Stimulated activated CD4-positive, alpha-beta T cell treated with anti-CD3 and anti-CD28 coated beads, Interleukin-4, amount 100 ng/mL, for 1 hour (primary cell): ENCODE data around the gene TTC7B.
"Not testable (repeated sequence)": the region's sequence is repeated elsewhere in the genome, so short reads cannot be mapped to it uniquely, and the experiment has no call there.

Experiments used
- DNase-seq: peaks from one replicate; pipeline ENCODE4 v3.0.0-alpha.2; 2020

TTC7B gene

DNA sequence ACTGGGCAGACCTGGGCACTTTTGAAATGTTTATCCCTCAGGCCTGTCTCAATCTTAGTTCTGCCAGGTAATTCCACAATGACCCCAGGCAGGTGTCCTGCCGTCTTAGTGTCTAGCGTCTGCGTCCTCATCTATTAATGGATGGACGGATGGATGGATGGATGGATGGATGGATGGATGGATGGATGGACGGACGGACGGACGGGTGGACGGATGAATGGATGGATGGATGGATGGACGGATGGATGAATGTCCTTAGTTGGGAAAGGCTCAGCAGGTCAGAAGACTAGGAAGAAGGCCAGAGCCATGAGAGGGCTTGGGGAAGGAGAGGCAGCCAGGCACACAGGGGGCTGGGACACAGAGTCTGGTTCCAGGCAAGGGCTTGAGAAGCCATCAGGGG lies 278.1 kb downstream of the TTC7B start:
- no peak for DNase-seq

DNA sequence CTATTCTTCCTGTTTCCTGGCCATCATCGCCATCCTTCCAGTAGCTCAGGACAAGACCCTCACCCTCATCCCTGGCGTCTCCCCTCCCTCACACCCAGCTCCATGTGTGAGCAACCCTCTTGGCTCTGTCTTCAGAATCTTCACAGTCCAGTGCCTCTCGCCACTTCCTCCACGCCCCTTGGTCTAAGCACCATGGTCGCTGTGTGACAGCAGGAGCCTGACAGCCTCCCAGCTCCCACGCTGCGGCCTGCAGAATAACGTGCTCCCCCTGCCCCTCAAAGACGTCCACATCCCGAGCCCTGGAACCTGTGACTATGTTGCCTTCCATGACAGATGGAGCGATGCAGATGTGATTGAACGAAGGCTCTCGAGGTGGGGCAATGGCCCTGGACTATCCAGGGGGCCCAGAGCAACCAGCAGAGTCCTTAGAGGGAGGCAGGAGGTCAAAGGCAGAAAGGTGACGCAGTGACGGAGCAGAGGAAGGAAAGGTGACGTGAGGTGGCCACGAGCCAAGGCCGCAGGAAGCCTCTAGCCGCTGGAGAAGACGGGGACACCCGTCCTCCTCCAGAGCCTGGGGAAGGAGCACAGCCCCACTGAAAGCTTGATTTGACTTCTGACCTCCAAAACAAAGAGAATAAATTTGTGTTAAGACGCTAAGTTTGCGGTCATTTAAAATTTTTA lies 279.6 kb downstream of the TTC7B start:
- DNase-seq = no peak

DNA sequence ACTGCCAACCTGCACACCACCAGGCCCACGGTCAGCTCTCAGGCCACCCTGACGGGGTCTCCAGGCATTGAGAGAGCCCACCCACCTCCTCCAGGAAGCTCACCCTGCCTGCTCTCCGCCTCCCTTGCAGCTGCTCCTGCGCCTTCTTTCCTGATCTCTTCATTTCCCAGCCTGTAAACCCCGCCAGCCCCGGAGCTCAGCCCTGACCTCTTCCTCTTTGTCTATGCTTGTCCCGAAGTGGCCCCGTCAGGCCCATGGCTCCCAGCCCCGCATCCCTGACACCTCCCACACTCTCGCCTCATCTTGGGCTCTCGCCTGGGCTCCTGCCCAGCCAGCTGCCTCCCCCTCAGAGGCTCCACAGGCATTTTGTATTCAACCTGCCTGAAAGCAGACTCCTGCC lies 280.1 kb downstream of the TTC7B start:
- no peak for DNase-seq

DNA sequence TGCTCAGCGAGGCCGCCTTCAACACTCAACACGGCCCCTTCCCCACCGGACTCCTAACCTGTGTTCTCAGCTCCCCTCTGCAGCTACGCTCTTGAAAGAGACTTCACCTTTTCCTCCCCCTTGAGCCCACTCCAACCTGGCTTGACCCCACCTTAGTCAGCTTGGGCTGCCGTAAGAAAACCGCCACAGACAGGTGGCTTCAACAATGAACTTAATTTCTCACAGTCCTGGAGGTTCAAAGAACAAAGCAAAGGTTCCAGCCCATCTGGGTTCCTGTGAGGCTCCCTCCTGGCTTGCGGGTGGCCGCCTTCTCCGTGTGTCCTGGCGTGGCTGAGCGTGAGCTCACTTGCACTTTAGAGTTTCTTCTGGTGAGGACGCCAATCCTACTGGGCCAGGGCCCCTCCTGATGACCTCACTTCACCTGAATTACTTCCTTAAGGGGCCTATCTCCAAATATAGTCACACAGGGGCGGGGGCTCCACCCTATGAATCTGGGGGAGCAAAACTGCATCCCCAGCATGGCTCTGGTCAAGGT lies 280.6 kb downstream of the TTC7B start:
- no peak for DNase-seq

DNA sequence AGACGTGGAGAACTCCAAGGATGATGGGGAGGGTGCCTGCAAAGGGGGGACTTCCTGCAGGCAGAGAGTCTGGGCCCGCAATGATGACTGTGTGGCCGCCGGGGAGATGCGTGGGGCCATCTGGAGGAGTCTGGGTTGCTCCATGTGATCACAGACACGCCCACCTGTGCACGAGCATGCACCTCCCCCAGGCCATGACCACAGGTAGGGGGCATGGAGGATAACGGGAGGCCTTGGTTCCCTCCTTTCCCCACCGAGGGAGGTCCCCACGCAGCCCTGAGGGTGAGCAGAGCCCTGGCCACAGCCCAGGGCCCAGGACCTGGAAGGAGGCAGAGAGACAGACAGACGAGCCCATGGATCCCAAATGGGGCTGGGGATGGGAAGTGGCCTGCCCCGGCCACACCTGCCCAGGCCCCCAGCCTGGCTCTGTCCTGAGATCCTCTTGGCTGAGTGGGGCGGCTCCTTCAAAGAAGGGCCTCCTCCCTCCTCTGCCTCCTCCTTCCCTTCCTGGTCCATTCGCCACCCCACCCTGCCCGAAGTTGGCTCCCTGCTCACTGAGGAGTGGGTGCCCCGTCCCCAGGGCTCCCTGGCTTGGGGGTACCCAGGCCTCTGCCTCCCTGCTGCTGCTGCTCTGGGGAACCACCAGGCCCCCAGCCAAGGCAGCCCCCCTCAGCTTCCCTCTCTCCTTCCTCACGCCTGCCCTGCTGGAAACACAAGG lies 281.2 kb downstream of the TTC7B start:
- no peak for DNase-seq

DNA sequence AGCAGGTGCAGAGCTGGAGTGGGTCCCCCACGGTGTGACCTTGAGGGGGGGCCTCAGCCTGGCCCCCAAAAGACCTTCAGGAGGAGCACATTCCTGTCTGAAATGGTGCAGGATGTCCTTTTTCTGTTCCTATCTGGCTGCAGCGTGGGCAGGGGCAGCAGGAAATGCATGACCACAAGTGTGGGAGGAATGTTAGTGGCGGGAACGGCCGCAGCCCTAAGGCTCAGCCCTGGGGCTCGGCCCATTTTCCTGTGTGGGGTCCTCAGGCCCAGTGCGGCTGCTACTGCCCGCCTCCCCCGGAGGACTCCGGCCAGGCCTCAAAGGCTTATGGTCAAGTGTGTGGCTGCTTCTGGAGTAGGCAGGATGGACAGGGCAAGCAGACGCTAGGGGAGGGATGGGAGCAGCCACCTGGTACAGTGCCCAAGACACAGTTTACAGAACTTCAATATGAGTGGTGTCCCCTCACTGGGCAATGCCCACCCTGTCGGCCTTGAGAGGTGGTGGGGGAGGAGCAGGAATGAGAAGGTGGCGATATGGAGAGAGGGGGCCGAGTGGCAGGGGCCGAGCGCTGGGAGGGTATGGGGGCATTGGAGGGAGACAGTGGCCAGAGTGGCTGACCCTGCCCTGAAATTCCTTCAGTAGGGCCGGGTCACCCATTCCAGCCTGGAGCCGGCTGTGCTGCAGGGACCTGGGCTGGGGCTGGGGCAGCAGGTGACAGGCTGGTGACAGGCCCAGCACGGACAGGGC lies 282.0 kb downstream of the TTC7B start:
- no peak for DNase-seq

DNA sequence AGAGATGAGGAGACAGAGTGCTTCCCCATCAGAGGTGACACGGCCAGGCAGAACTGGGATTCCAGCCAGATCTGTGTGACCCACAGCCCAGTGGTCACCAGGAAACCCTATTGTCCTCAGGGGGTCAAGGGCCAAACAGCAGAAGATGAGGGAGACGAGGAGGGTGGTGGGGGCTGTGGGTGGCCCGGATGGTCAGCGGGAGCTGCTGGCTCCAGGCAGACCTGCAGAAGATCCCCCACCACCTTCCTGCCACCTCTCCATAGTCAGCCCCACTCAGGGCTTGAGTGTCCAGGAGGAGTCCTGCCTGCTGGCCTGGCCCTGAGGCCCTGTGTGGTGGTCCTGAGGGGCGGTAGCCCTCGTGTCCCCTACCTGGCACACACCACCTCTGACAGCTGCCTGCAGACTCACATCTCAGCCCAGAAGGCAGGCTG lies 282.6 kb downstream of the TTC7B start:
- no peak for DNase-seq

DNA sequence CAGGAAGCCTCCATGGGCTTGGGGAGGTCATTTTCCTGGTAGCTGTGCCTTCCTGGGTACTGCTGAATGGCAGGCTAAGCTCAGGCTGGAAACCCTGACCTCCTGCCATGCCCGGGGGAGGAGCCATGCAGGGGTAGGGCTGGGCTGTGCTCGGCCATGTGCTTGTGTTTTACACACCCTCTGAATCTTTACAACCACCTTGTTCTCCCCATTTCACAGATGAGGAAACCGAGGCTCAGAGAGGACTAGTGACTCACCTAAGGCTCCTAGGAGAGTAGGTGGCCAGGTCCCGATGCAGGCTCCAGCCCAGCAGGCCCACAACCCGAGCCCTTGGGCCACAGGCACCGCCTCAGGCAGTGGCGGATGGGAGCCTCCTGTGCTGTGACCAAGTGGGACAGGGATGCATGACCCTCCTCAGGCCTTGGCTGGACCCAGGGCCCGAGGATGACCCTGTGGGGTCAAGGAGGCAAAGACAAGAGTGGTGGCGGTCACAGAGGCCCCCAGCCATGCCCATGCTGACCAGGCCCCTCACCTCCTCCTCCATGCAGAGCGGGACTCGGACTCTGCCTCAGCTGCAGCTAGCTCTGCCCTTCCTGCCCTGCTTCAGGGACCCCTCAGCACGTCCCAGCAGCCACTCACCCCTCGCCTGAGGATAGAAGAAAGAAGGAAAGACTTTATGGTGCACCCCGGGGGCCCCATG lies 283.3 kb downstream of the TTC7B start:
- DNase-seq = no peak

DNA sequence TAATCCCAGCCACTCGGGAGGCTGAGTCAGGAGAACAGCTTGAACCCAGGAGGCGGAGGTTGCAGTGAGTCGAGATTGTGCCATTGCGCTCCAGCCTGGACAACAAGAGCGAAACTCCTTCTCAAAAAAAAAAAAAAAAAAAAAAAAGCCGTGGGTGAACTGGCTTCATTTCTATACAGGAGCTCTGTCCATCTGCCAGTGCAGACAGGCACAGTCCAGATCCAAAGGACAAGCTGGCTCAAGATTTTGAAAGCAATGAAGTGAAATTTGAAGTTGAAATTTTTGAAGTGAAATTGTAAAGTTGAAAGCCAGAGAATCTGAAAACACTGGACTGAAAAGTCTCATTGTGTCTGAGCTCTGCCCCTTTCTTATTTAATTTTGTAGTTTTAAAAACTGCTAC lies 284.7 kb downstream of the TTC7B start:
- DNase-seq = no peak

DNA sequence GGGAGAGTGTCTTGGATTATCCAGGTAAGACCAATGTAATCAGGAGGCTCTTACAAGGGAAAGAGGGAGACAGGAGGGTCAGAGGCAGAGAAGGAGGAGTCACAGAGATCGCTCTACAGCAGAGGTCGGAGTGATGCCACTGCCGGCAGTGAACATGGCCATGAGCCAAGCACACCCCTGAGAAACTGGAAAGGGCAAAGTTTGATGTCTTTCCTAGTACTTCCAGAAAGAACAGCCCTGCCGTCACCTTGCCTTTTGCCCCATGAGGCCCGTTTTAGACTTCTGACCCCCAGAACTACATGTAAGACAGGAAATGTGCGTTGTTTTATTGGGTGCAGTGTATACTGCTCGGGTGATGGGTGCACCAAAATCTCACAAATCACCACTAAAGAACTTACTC lies 285.7 kb downstream of the TTC7B start:
- no peak for DNase-seq

DNA sequence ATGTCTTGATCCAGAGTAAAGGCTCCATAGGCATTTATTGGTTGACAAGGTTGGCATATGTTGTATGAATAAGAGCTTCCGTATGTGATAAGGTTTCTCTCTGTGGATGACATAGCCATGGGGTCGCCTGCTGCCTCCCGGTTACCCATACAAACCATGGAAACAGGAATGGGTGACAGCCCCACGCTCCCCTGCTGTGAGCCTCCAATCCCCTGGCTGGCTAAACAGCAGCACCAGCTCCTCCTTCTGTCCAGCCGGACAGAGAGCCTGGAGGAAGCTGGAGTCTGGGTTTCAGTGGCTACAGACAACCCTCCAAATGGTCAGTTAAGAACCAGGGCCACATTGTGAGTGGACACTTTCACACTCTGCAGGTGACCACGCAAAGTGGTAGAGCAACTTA lies 288.3 kb downstream of the TTC7B start:
- DNase-seq = no peak

DNA sequence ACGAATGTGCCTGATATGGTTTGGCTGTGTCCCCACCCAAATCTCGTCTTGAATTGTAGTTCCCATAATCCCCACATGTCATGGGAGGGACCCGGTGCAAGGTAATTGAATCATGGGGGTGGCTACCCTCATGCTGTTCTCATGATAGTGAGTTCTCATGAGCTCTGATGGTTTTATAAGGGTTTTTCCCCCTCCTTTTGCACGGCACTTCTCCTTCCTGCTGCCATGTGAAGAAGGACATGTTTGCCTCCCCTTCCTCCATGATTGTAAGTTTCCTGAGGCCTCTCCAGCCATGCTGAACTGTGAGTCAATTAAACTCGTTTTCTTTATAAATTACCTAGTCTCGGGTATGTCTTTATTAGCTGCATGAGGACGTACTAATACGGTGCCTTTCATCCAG lies 289.7 kb downstream of the TTC7B start:
- not testable (repeated sequence) for DNase-seq

DNA sequence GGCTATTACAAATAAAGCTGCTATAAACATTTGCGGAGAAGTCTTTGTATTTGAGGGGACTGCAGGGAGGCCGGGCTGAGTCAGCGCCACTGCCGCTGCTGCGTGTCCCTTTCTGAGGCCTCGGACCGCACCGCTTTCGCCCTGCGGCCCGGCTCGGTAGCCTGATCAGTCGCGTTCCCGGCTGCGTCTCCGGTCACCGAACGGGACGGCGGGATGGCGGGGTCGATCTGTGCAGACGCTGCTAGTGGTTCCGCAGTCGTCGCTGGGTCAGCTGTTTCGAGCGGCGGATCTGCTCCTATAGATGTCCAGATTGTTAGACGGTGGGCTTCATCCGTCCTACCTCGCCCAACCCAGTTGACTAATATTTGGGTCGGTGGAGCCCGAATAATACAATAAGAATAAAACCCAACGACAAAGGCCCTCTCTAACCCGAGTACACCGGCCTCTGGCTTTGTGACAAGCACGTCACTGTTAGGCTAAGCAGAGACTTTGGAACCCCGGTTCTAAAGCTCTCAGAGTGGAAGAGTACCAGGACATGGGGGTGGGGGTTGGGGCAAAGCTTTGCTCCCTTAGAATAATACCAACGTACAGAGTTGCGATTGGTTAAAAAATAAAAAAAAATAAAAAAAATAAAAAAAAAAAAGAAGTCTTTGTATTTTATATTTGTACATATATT lies 290.7 kb downstream of the TTC7B start:
- DNase-seq = not testable (repeated sequence)

DNA sequence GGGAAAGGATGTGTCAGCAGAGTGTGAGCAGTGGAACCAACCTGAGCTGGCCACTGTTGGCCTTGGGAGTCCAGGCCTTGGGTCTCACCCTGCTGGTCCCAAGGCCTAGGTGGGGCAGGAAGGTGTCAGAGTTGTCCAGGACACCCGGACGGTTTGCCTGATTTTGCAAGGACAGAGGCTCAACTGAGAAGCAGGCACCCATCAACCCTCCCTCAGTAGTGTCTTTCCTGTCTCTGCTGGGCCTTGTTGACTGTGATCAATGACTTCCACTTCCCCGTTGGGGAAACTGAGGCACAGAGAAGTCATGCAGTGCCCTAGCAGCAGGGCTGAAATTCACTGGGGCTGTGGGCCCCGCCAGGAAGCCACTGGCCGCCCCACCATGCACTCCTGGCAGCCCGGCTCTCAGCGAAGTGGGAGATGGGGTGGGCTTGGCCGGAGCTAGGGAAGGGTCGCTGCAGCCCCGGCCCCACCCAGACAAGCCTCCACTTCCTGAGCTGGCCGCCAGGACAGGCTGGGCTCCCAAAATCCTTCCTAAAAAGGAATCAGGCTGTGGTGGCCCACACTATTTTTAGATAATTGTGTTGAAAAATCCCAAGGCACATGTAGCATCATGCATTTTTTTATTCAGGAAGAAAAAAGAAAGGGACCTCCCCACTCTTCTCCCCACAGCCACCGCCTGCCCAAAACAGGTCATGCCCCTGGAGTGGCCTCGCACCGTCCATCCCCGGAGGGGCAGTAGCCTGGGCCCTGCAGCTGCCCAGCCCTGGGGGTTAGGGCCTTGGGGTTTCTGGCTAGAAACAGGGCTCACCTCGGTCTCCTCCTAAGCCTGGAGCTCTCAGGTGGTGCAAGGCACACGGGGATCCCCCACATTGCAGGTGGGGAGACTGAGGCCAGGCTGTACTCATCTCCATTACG lies 292.0 kb downstream of the TTC7B start:
- DNase-seq = no peak

DNA sequence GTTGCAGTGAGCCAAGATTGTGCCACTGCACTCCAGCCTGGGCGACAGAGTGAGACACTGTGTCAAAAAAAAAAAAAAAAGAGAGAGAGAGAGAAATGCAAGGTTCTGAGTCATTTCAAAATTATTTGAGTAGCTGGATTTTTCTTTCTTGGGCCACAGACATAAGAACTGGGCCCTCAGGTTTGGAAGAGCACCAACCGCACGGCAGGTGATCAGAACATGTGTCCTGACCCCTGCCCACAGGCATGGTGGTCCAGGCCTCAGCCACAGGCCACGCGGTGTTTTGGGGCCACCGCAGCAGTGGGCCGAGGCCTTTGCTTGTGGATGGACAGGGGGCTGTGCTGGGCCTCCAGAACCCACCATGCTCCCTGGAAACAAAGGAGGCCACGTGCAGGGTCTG lies 292.7 kb downstream of the TTC7B start:
- no peak for DNase-seq

DNA sequence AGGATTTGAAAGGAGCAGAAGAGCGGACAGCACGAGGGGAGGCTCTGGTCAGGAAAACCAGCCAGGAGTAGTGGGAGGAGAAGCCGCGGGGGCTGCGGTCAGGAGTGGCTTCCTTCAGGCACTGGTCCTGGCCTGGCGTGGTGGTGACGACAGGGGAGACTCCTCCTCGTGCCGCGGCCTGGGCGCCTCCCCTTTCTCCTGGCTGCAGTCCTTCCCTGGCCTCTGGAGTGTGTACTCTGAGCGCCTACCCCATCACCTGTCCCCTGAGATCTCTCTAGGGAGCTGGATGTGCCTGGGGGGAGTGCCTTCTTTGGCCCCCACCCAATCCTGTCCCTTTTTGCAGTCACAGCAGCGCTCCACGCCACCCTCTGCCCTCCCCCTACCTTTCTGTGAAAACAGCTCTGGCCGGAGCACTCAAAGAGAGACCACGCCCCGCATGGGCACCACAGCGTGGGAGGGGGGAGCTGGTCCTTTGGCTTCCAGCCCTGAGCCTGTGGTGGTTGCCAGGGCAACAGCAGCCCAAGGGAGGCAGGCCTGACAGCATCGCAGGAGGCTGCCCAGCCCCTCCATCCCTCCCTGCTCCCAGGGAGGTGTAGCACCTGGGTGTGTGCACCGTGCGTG lies 293.5 kb downstream of the TTC7B start:
- DNase-seq = no peak

DNA sequence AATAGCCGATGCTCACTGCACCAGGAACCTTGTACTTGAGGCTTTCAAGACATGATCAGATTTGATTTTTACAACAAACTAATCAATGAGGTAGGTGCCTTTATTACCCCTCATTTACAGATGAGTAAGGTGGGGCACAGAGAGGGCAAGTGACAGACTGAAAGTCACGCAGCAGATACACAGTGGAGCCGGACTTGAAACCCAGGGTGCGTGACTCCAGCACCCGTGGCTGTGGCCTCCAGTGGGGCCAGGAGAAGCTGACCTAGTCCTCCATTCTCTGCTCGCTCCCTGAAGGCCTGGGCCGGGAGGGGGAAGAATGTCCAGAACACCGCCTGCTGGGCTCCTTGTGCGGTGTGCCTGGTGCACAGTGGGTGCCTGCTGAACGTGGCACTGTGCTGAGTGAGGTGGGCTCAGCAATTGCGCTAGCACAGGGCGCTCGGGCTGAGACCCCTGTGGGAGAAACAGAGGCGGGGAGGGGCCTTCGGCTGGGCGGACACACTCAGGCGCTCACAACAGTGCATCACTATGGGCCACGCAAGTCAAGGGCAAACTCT lies 294.2 kb downstream of the TTC7B start:
- DNase-seq = no peak

DNA sequence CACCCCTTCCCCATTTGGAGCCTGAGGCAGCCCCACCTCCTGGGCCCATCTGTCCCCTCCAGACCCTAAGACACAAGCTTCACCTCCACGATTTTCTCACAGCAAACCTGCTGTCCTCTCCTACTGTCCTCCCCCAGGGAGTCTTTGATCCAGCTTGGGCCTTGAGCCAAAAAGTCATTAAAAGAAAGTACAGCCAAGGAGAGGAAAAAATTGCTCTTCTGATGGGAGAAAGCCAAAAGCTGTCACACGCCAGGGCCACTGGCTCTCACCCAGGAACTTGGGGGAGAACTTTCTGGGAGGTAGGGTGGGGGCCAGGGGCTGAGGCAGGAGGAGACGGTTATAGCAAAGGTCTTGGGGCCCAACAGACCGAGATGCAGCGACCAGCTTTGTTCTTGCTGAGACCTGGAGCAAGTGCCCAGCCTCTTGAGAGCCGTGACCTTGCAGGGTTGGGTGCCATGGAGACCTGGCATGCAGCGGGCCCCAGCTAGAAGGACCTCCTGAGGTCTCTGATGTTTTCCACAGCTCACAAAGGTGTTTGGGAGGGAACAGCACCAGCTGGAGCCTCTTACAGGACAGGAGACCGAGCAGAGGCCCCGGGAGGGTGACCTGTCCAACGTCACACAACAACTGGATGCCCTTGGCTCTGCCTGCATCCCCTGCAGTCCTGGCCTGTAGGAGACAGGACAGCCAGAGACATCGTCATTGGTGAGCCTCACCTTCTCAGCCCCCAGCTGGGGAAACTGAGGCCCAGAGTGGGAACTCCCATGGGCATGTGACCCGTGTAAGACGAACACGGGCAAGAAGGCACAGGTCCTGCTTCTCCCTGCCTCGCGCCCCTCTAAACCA lies 294.9 kb downstream of the TTC7B start:
- no peak for DNase-seq

DNA sequence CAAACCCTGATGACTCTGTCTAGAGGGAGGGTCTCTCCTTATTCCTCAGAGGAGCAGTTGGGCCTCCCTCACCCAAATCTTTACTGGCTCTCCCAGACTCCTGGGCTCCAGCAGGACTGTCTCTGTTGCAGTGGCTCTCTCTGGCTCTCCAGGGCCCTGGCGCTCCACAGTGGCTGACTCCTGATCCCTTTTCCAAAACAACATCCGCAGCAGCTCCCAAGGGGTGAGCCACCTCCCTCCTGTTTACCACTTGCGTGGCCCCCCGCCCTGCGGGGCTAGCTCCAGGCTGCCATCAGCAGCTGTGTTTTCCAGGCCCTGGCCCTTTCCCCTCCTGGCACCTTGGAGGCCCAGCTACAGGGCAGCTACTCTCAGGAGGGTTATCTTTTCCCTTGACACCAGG lies 295.9 kb downstream of the TTC7B start:
- DNase-seq = no peak
